GM21737 (cell line): ENCODE measurements around the gene CTCF.

Experiments used
- ATAC-seq: cut with Tn5 transposase; IDR thresholded peaks from one replicate; pipeline ENCODE4 v1.9.1; 2021; ENCODE audit warnings: mild to moderate bottlenecking, moderate library complexity; ENCODE audit not compliant: unreplicated experiment

The CTCF gene

GRCh38 chr16:67676939-67677338 is 114.6 kb downstream of the CTCF start:
- ATAC-seq: no peak

DNA sequence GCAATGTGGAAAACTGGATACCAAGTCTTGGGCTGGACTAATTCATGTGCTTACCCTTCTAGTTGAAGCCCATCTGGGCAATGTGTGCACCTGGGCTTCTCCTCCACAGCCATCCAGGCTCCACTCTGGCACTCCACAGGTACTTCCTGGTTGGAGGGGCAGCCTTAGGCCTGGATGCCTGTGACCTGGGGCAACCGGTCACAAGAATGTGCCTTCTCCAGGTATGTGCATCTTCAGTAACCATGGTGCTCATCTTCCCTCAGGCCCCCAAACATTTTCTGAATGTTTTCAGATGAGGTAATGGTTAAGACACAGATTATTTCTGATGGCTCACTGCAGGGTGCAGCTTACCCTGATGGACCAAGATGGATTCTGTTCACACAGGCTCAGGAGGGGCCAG is 115.4 kb downstream of the CTCF start:
- no peak for ATAC-seq

GRCh38 chr16:67678354-67679023 is 116.2 kb downstream of the CTCF start:
- ATAC-seq: no peak

DNA sequence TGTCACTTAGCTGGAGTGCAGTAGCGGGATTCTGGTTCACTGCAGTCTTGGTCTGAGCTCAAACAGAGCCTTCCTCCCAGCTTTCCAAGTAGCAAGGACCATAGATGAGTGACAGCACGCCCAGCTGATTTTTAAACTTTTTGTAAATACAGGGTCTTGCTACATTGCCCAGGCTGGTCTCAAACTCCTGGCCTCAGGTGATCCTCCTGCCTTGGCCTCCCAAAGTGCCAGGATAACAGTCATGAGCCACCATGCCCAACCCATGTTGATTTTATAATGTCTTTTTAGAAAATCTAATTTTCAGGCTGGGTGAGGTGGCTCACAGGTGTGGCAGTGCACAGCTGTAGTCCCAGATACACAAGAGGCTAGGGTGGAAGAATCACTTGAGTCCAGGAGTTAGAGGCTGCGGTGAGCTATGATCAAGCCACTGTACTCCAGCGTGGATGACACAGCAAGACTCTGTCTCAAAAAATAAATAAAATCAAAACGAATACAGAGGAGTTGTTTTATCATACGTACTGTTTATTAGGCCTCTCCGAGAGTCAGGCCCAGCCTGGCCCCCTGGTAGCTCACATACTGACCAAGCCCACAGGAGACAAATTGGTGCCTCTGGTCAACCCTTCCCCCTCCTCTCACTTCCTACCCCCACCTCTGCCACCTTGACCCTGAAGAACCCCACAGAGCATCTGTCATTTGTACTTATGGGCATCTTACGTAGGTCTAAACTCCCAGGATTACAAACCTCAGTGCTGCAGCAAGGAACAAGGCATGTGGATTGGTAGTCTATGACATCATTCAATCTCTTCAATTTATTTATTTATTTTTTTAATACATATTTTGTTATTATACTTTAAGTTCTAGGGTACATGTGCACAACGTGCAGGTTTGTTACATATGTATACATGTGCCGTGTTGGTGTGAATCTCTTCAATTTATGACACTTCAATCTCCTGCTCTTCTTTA is 117.9 kb downstream of the CTCF start:
- no peak for ATAC-seq

DNA sequence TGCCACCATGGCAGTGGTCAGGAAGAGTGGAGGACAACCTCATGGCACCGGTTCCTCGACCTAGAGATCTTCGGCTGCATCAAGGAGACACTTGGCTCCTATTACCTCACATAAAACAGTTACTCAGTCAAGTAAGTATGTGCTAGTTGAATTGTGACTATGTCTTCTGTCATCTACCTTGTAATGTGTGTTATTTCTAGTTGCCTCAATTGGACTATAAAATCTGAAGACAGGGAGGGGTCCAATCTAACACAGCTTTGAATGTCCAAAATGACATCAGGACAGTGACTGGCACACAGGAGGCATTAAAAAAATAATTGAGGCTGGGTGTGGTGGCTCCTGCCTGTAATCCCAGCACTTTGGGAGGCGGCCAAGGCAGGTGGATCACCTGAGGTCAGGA is 121.4 kb downstream of the CTCF start:
- no peak for ATAC-seq

DNA sequence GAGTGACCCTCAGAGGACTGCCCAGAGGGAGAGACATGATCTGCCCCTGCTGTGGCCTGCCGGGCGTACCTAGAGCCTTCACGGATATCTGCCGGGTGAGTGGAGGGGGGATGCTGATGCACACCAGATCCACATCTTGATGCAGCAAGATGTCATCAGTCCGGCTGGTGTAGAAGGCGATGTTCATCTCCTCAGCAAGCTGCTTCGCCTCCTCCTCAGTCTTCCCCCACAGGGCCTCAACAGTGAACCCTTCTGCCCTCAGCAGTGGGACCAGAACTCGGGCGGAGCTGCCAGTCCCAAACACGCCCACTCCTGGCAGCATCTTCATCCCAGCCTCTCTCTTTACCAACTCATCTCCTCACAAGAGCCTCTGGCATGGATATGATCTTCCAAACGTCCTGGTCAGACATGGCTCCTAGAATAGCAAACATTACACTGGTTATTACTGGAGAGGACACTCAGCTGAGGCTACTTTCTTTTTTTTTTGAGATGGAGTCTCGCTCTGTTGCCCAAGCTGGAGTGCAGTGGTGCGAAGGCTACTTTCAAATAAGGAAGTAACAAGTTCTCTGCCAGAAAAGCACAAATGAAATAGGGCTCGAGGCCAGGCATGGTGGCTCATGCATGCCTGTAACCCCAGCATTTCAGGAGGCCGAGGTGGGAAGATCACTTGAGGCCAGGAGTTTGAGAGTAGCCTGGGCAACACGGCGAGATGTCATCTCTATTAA is 123.2 kb downstream of the CTCF start:
- ATAC-seq: no peak
